Measurements from ENCODE around the gene TRAM2.

DNA sequence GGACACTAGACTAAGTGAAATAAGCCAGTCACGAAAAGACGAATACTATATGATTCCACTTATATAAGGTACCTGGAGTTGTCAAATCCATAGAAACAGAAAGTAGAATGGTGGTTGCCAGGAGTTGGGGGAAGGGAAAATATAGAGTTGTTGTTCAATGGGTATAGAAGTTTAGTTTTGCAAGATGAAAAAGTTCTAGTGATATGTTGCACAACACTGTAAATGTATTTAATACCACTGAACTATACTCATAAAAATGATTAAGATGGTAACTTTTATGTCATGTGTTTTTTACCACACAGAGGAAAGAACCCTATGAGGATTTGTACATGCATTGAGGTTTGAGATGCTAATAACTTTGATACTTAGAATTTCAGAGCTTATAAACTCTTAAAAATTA, 46.0 kb upstream of the TRAM2 start:
- TF ChIP-seq CTCF (conservative IDR thresholded peaks at IDR 0.05; ENCODE audit: low read length) (no peak), EZH2phosphoT487 (IDR thresholded peaks at IDR 0.05; ENCODE audit: borderline replicate concordance) (no peak)
